A549 (cell line): Measurements from ENCODE around the gene EEFSEC. TPM values are rescaled to one million over a fixed set of nuclear protein-coding genes. Genes with fewer than 3 reads are reported as not detected.

Source experiments
- ATAC-seq, 2 experiments: fragments of 200-7000 bp in 1 of 2; fragments of >200 bp in 1 of 2; cut with Nextera tagmentation in 1 of 2; cut with Tn5 transposase in 1 of 2; 3 replicates each; pipeline versions ENCODE4 v1.8.0 to v1.9.1; 2018 to 2020; ENCODE audit warnings: mild to moderate bottlenecking in 1 of 2, moderate library complexity in 1 of 2
- CTCF ChIA-PET: fragments of 300-600 bp; sonication (Branson Sonifier 250); formaldehyde crosslinking; extraction: SDS; loops from one replicate; lab custom pipeline; 2021; ENCODE audit warnings: antibody characterized with exemption, inconsistent platforms; lab: Yijun Ruan, JAX
- POLR2A ChIA-PET: fragments of 350-600 bp; formaldehyde crosslinking; extraction: SDS; loops from one replicate; lab custom pipeline; 2021; ENCODE audit warnings: antibody characterized with exemption, inconsistent platforms; lab: Yijun Ruan, JAX
- DNase-seq, 2 experiments: peaks; one replicate each; pipeline versions ENCODE4 v3.0.0 to v3.0.0-alpha.2; 2011 to 2016; ENCODE audit warnings: low read depth in 1 of 2, low spot score in 1 of 2
- FAIRE-seq: peaks from 2 replicates; lab custom pipeline; 2011; peaks lifted over from hg19 to GRCh38; lab: Jason Lieb, UNC
- H3K27ac ChIP-seq, 2 experiments: fragments of >200 bp; sonication (Bioruptor Twin); formaldehyde crosslinking; 3 replicates each; pipeline ENCODE4 v1.5.1; 2016 to 2017
- H3K4me1 ChIP-seq: fragments of >200 bp; sonication (Bioruptor Twin); formaldehyde crosslinking; 3 replicates; pipeline ENCODE4 v1.6.1; 2016
- H3K4me2 ChIP-seq: fragments of >200 bp; sonication (Bioruptor Twin); formaldehyde crosslinking; 3 replicates; pipeline ENCODE4 v1.6.1; 2016
- H3K4me3 ChIP-seq: fragments of >200 bp; sonication (Bioruptor Twin); formaldehyde crosslinking; 3 replicates; pipeline ENCODE4 v1.5.1; 2016
- H3K9me3 ChIP-seq: fragments of >200 bp; sonication (Bioruptor Twin); formaldehyde crosslinking; 3 replicates; pipeline ENCODE4 v1.6.1; 2016
- BHLHE40 ChIP-seq: IDR thresholded peaks from 2 replicates; pipeline ENCODE4 v1.6.1; 2012; ENCODE audit warnings: low read depth, low read length, inconsistent platforms
- CBX8 ChIP-seq: fragments of 200-600 bp; sonication (generic); IDR thresholded peaks from 2 replicates; pipeline ENCODE4 v1.6.1; 2016
- EHF ChIP-seq: fragments of 250-450 bp; sonication (Bioruptor Pico); IDR thresholded peaks from 2 replicates; pipeline ENCODE4 v1.5.0; 2020; ENCODE audit warnings: mild to moderate bottlenecking
- ESRRA ChIP-seq: fragments of 150-350 bp; IDR thresholded peaks from 2 replicates; pipeline ENCODE4 v1.6.1; 2014; ENCODE audit warnings: mild to moderate bottlenecking, low read length, borderline replicate concordance
- FOSB ChIP-seq: fragments of 250-450 bp; sonication (Bioruptor Pico); IDR thresholded peaks from 2 replicates; pipeline ENCODE4 v1.5.0; 2020; ENCODE audit warnings: mild to moderate bottlenecking, moderate library complexity
- FOSL2 ChIP-seq, 2 experiments: fragments of 450-650 bp in 1 of 2; fragments of >200 bp in 1 of 2; sonication (Bioruptor Twin) in 1 of 2; formaldehyde crosslinking; IDR thresholded peaks; 2 replicates each; pipeline versions ENCODE4 v1.5.0 to v1.6.1; 2016 to 2020; ENCODE audit warnings: mild to moderate bottlenecking in 1 of 2, moderate library complexity in 1 of 2
- GATA3 ChIP-seq: IDR thresholded peaks from 2 replicates; pipeline ENCODE4 v1.6.1; 2012; ENCODE audit warnings: borderline replicate concordance
- HEYL ChIP-seq: fragments of 250-450 bp; sonication (Bioruptor Pico); IDR thresholded peaks from 2 replicates; pipeline ENCODE4 v1.8.0; 2021; ENCODE audit warnings: mild to moderate bottlenecking, moderate library complexity
- HOXB13 ChIP-seq: fragments of 250-450 bp; sonication (Bioruptor Pico); IDR thresholded peaks from 2 replicates; pipeline ENCODE4 v1.5.0; 2020; ENCODE audit warnings: low read depth, mild to moderate bottlenecking, moderate library complexity
- HOXB5 ChIP-seq: fragments of 250-450 bp; sonication (Bioruptor Pico); IDR thresholded peaks from 2 replicates; pipeline ENCODE4 v1.5.0; 2020; ENCODE audit warnings: mild to moderate bottlenecking, moderate library complexity
- KDM1A ChIP-seq: fragments of 200-600 bp; sonication (generic); IDR thresholded peaks from 2 replicates; pipeline ENCODE4 v1.6.1; 2016; ENCODE audit warnings: low read depth, mild to moderate bottlenecking
- MAFK ChIP-seq: fragments of 450-650 bp; IDR thresholded peaks from 2 replicates; pipeline ENCODE4 v1.6.1; 2014; ENCODE audit not compliant: partially characterized antibody
- NFE2L2 ChIP-seq: fragments of 150-350 bp; conservative IDR thresholded peaks from 2 replicates; pipeline ENCODE4 v1.6.1; 2014; ENCODE audit warnings: low read length
- NPAS2 ChIP-seq: fragments of 250-450 bp; sonication (Bioruptor Pico); IDR thresholded peaks from 2 replicates; pipeline ENCODE4 v1.8.0; 2022; ENCODE audit warnings: mild to moderate bottlenecking, moderate library complexity, borderline replicate concordance
- POLR2AphosphoS2 ChIP-seq: conservative IDR thresholded peaks from 2 replicates; pipeline ENCODE4 v1.6.1; 2012; ENCODE audit warnings: low read length, improper control_type of control experiment, inconsistent platforms
- RAD21 ChIP-seq, 2 experiments: fragments of >200 bp in 1 of 2; sonication (Bioruptor Twin) in 1 of 2; formaldehyde crosslinking in 1 of 2; IDR thresholded peaks in 1 of 2; conservative IDR thresholded peaks in 1 of 2; 2 replicates in 1 of 2; 3 replicates in 1 of 2; pipeline ENCODE4 v1.6.1; 2012 to 2018; ENCODE audit warnings: inconsistent platforms in 1 of 2
- RARB ChIP-seq: fragments of 250-450 bp; sonication (Bioruptor Pico); IDR thresholded peaks from 2 replicates; pipeline ENCODE4 v1.8.0; 2021; ENCODE audit warnings: mild to moderate bottlenecking, moderate library complexity
- SMC3 ChIP-seq: fragments of >200 bp; sonication (Bioruptor Twin); formaldehyde crosslinking; IDR thresholded peaks from 3 replicates; pipeline ENCODE4 v1.6.1; 2018; ENCODE audit warnings: inconsistent platforms
- TP53 ChIP-seq: fragments of 250-450 bp; sonication (Bioruptor Pico); IDR thresholded peaks from 2 replicates; pipeline ENCODE4 v1.5.0; 2021; ENCODE audit warnings: mild to moderate bottlenecking, moderate library complexity
- ZC3H11A ChIP-seq: fragments of 450-650 bp; IDR thresholded peaks from 2 replicates; pipeline ENCODE4 v1.6.1; 2014; ENCODE audit warnings: antibody characterized with exemption, mild to moderate bottlenecking
- ZFP36 ChIP-seq: fragments of 450-650 bp; IDR thresholded peaks from 2 replicates; pipeline ENCODE4 v1.6.1; 2014; ENCODE audit warnings: borderline replicate concordance; ENCODE audit not compliant: partially characterized antibody
- ZSCAN20 ChIP-seq: fragments of 250-450 bp; sonication (Bioruptor Pico); IDR thresholded peaks from 2 replicates; pipeline ENCODE4 v1.8.0; 2022; ENCODE audit warnings: mild to moderate bottlenecking, moderate library complexity
- WGBS: methylation state at CpG from one replicate; pipeline ENCODE4 v1.1.6; 2017; ENCODE audit errors: missing lambda C conversion rate; 5-methylcytosine and 5-hydroxymethylcytosine counted together
- polyA plus RNA-seq, 4 experiments: library from polyadenylated mRNA; depleted of rRNA in 3 of 4; stranded (reverse); fragments of >200 nt; fragmentation: RNase III in 1 of 4; extraction: RNeasy Plus Mini Kit Qiagen cat#74134 plus additional on column Dnase treatment in 1 of 4; gene quantifications; 2 replicates in 3 of 4; 3 replicates in 1 of 4; pipeline ENCODE4 v1.2.3, GENCODE V29; 2011 to 2017
- TF ChIP-seq, protein P1 (sequence below): fragments of 450-650 bp; IDR thresholded peaks from 2 replicates; pipeline ENCODE4 v1.6.1; 2014; ENCODE audit warnings: antibody characterized with exemption
- TF ChIP-seq, protein P2 (sequence below): IDR thresholded peaks from 2 replicates; pipeline ENCODE4 v1.6.1; 2012
- TF ChIP-seq, protein P3 (sequence below): fragments of >200 bp; sonication (Bioruptor Twin); formaldehyde crosslinking; IDR thresholded peaks from 2 replicates; pipeline ENCODE4 v1.6.1; 2016
- TF ChIP-seq, protein P4 (sequence below): fragments of 150-350 bp; IDR thresholded peaks from 2 replicates; pipeline ENCODE4 v1.6.1; 2014; ENCODE audit warnings: low read depth, mild to moderate bottlenecking, low read length
- TF ChIP-seq, protein P5 (sequence below): fragments of 250-450 bp; sonication (Bioruptor Pico); IDR thresholded peaks from 2 replicates; pipeline ENCODE4 v1.5.0; 2021; ENCODE audit warnings: mild to moderate bottlenecking, moderate library complexity, borderline replicate concordance
- TF ChIP-seq, protein P6 (sequence below): fragments of >200 bp; sonication (Bioruptor Twin); formaldehyde crosslinking; IDR thresholded peaks from 3 replicates; pipeline ENCODE4 v1.5.1; 2016

The EEFSEC gene
- polyA plus RNA-seq, 2 of the 4 experiments (the other 2 are of a cell fraction): 6.9 to 7.3 TPM

DNA sequence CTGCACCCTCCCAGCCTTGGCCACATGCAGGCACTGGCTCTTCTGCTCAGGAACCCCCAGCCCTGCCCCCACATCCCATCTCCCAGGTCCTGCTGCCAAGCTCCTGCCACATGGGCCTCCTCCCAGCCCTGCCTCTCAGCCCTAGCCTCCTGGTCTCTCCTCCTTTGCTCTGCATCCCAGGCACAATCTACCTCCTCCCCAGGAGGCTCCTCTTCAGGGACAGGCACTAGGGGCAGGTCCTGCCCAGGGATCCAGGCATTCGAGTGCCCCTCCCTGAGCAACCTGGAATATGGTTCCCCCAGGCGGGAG lies 301.0 kb downstream of the EEFSEC start:
- no peak for FAIRE-seq
- H3K4me1 ChIP-seq: no peaks in the 10 kb centered on the region
- no peak overlapping the region for H3K27ac ChIP-seq
- H3K4me2 ChIP-seq: no peak overlapping the region
- ATAC-seq: no peak
- CTCF ChIA-PET: interaction anchor here (1.1 to 1.2 kb wide), 2 partner anchors 28 to 154 kb away, joined by 3 read pairs; no protein-coding TSS in a partner anchor
- H3K4me3 ChIP-seq: no peak overlapping the region
- no peaks in the 10 kb centered on the region for H3K9me3 ChIP-seq
- no peak for DNase-seq
- TF ChIP-seq ZSCAN20 (CRISPR knock-in tag): no peak
- TF ChIP-seq, protein P1, sequence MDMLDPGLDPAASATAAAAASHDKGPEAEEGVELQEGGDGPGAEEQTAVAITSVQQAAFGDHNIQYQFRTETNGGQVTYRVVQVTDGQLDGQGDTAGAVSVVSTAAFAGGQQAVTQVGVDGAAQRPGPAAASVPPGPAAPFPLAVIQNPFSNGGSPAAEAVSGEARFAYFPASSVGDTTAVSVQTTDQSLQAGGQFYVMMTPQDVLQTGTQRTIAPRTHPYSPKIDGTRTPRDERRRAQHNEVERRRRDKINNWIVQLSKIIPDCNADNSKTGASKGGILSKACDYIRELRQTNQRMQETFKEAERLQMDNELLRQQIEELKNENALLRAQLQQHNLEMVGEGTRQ: no peak
- TF ChIP-seq HOXB5 (CRISPR knock-in tag): no peak
- no peak for TF ChIP-seq HOXB13 (CRISPR knock-in tag)
- TF ChIP-seq HEYL: no peak
- TF ChIP-seq, protein P2, sequence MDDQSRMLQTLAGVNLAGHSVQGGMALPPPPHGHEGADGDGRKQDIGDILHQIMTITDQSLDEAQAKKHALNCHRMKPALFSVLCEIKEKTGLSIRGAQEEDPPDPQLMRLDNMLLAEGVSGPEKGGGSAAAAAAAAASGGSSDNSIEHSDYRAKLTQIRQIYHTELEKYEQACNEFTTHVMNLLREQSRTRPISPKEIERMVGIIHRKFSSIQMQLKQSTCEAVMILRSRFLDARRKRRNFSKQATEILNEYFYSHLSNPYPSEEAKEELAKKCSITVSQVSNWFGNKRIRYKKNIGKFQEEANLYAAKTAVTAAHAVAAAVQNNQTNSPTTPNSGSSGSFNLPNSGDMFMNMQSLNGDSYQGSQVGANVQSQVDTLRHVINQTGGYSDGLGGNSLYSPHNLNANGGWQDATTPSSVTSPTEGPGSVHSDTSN: no peak
- no peak for TF ChIP-seq RAD21 (conservative IDR thresholded peaks at IDR 0.05 in 1 of 2, IDR thresholded peaks at IDR 0.05 in 1 of 2)
- no peak for TF ChIP-seq GATA3
- no peak for TF ChIP-seq FOSL2 (IDR thresholded peaks at IDR 0.05)
- no peak for TF ChIP-seq FOSL2 (CRISPR knock-in tag; IDR thresholded peaks at IDR 0.05)
- TF ChIP-seq KDM1A: no peak
- no peak for TF ChIP-seq ESRRA
- TF ChIP-seq, protein P3, sequence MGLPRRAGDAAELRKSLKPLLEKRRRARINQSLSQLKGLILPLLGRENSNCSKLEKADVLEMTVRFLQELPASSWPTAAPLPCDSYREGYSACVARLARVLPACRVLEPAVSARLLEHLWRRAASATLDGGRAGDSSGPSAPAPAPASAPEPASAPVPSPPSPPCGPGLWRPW: no peak
- TF ChIP-seq SMC3: no peak
- TF ChIP-seq, protein P4, sequence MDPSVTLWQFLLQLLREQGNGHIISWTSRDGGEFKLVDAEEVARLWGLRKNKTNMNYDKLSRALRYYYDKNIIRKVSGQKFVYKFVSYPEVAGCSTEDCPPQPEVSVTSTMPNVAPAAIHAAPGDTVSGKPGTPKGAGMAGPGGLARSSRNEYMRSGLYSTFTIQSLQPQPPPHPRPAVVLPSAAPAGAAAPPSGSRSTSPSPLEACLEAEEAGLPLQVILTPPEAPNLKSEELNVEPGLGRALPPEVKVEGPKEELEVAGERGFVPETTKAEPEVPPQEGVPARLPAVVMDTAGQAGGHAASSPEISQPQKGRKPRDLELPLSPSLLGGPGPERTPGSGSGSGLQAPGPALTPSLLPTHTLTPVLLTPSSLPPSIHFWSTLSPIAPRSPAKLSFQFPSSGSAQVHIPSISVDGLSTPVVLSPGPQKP: no peak
- no peak for TF ChIP-seq NPAS2
- no peak for TF ChIP-seq RARB (CRISPR knock-in tag)
- no peak for TF ChIP-seq CBX8
- TF ChIP-seq, all 56 proteins: peak for 0
- no CpG with 5 or more reads among the region's 2 CpGs for WGBS
- POLR2A ChIA-PET: no interaction called here

DNA sequence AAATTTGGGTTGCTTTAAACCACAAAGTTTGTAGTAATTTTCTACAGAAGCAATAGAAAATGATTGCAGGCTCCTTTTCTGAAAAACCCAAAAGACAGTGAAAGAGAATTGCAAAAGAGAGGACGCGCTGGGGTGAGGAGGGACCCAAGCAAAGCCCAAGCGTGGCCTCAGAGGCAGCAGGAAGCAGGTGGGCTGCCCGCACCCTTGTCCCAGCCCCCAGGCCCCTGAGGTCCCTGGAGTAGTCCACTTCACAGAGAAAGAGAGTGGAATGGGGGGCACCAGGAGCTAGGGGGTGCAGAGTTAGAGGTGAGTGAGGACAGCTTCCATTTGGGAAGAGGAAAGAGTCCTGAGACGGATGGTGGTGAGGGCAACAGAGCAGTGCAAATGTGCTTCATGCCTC lies 301.8 kb downstream of the EEFSEC start:
- no peaks in the 10 kb centered on the region for H3K9me3 ChIP-seq
- ChIA-PET POLR2A (no interaction called here), CTCF (interaction anchor here (1.0 kb wide), 1 partner anchor 13 kb away, joined by 3 read pairs; no protein-coding TSS in a partner anchor)
- no peak overlapping the region for H3K4me3 ChIP-seq
- H3K27ac ChIP-seq: no peak overlapping the region
- TF ChIP-seq FOSB (no peak), NFE2L2 (no peak), EHF (no peak), POLR2AphosphoS2 (no peak), ESRRA (no peak), BHLHE40 (no peak), TP53 (no peak), HOXB13 (CRISPR knock-in tag) (no peak), ZFP36 (no peak), HOXB5 (CRISPR knock-in tag) (no peak), ZC3H11A (no peak), MAFK (no peak), RAD21 (conservative IDR thresholded peaks at IDR 0.05 in 1 of 2, IDR thresholded peaks at IDR 0.05 in 1 of 2) (no peak)
- TF ChIP-seq, protein P5, sequence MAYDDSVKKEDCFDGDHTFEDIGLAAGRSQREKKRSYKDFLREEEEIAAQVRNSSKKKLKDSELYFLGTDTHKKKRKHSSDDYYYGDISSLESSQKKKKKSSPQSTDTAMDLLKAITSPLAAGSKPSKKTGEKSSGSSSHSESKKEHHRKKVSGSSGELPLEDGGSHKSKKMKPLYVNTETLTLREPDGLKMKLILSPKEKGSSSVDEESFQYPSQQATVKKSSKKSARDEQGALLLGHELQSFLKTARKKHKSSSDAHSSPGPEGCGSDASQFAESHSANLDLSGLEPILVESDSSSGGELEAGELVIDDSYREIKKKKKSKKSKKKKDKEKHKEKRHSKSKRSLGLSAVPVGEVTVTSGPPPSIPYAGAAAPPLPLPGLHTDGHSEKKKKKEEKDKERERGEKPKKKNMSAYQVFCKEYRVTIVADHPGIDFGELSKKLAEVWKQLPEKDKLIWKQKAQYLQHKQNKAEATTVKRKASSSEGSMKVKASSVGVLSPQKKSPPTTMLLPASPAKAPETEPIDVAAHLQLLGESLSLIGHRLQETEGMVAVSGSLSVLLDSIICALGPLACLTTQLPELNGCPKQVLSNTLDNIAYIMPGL (CRISPR knock-in tag): no peak
- TF ChIP-seq, protein P1: no peak
- TF ChIP-seq, protein P2: no peak
- TF ChIP-seq, protein P6, sequence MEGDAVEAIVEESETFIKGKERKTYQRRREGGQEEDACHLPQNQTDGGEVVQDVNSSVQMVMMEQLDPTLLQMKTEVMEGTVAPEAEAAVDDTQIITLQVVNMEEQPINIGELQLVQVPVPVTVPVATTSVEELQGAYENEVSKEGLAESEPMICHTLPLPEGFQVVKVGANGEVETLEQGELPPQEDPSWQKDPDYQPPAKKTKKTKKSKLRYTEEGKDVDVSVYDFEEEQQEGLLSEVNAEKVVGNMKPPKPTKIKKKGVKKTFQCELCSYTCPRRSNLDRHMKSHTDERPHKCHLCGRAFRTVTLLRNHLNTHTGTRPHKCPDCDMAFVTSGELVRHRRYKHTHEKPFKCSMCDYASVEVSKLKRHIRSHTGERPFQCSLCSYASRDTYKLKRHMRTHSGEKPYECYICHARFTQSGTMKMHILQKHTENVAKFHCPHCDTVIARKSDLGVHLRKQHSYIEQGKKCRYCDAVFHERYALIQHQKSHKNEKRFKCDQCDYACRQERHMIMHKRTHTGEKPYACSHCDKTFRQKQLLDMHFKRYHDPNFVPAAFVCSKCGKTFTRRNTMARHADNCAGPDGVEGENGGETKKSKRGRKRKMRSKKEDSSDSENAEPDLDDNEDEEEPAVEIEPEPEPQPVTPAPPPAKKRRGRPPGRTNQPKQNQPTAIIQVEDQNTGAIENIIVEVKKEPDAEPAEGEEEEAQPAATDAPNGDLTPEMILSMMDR: no peak
- no peaks in the 10 kb centered on the region for H3K4me1 ChIP-seq
- DNase-seq: no peak
- 71% methylated on average over 5 of the region's 5 CpGs for WGBS
- H3K4me2 ChIP-seq: no peak overlapping the region
- no peak for ATAC-seq
- no peak for FAIRE-seq
